Measurements from ENCODE around the gene LIMK1.

DNA sequence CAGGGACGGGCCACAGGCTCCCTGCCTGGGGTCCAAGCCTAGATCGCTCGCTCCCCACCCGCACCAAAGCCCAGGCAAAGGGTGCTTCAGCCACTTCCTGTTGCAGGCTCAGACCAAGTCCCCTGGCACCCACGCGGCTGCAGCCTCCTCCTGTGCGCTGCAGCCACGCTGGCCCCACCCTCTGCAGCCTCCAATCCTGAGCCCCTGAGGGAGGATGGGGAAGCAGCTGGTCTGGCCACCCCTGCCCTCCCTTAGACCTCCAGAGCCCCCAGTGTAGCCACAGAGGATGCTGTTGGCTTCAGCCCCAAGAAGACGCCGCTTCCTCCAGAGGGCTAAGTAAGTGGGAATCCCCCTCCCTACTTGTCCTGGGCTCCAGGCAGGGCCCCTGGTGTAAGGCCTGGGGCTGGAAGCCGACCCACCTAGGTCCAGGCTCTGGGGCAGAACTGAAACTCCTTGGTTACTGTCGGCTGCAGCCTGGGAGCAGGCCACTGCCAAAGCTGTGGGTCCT lies 9.4 kb downstream of the LIMK1 start:
- TF ChIP-seq, protein P1, sequence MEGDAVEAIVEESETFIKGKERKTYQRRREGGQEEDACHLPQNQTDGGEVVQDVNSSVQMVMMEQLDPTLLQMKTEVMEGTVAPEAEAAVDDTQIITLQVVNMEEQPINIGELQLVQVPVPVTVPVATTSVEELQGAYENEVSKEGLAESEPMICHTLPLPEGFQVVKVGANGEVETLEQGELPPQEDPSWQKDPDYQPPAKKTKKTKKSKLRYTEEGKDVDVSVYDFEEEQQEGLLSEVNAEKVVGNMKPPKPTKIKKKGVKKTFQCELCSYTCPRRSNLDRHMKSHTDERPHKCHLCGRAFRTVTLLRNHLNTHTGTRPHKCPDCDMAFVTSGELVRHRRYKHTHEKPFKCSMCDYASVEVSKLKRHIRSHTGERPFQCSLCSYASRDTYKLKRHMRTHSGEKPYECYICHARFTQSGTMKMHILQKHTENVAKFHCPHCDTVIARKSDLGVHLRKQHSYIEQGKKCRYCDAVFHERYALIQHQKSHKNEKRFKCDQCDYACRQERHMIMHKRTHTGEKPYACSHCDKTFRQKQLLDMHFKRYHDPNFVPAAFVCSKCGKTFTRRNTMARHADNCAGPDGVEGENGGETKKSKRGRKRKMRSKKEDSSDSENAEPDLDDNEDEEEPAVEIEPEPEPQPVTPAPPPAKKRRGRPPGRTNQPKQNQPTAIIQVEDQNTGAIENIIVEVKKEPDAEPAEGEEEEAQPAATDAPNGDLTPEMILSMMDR (IDR thresholded peaks at IDR 0.05; ENCODE audit: extremely low read depth in 1 of 2, insufficient read depth in 1 of 2, low read depth in 1 of 2, low read length in 2 of 2) = no peak
- TF ChIP-seq MYC (IDR thresholded peaks at IDR 0.05; ENCODE audit: low read depth, low read length) (no peak), POLR2A (IDR thresholded peaks at IDR 0.05; ENCODE audit: low read depth, low read length) (no peak), POLR2AphosphoS5 (IDR thresholded peaks at IDR 0.05; ENCODE audit: insufficient read depth, low read depth, low read length) (no peak), EZH2 (IDR thresholded peaks at IDR 0.05; ENCODE audit: borderline replicate concordance, low read depth, low read length, severe bottlenecking) (no peak)
